Esophagus squamous epithelium (tissue), 5 donors: Measurements from ENCODE around the gene OSBPL10. TPM values are rescaled to one million over a fixed set of nuclear protein-coding genes. Genes with fewer than 3 reads are reported as not detected.

Experiments used
- DNase-seq: peaks from one replicate; lab custom pipeline; 2025; lab: John Stamatoyannopoulos, UW
- H3K27ac ChIP-seq, 4 donors: fragments of 200-600 bp; sonication (generic); one replicate each; pipeline ENCODE4 v1.5.1; 2016 to 2019; ENCODE audit warnings: mild to moderate bottlenecking in 1 of 4
- H3K27me3 ChIP-seq, 4 donors: fragments of 200-600 bp; sonication (generic); 1 replicate in 3 of 4; 2 replicates in 1 of 4; pipeline versions ENCODE4 v1.5.1 to v1.6.0; 2017 to 2021; ENCODE audit warnings: antibody characterized with exemption in 1 of 4
- H3K36me3 ChIP-seq, 3 donors: fragments of 200-600 bp; sonication (generic); one replicate each; pipeline ENCODE4 v1.5.1; 2016 to 2019
- H3K4me1 ChIP-seq, 3 donors: fragments of 200-600 bp; sonication (generic); one replicate each; pipeline ENCODE4 v1.5.1; 2017 to 2019
- H3K4me3 ChIP-seq, 4 donors: fragments of 200-600 bp; sonication (generic); 1 replicate in 3 of 4; 2 replicates in 1 of 4; pipeline ENCODE4 v1.5.1; 2016 to 2019; ENCODE audit warnings: mild to moderate bottlenecking in 2 of 4, moderate library complexity in 1 of 4
- H3K9me3 ChIP-seq, 3 donors: fragments of 200-600 bp; sonication (generic); one replicate each; pipeline ENCODE4 v1.5.1; 2016 to 2019
- POLR2A ChIP-seq, 4 donors: fragments of 450-650 bp; IDR thresholded peaks; one replicate each; pipeline ENCODE4 v1.6.1; 2017; ENCODE audit warnings: antibody characterized with exemption in 4 of 4, mild to moderate bottlenecking in 4 of 4, moderate library complexity in 3 of 4
- WGBS, 2 donors: methylation state at CpG; one replicate each; pipeline ENCODE4 v1.1.5; 2018; 5-methylcytosine and 5-hydroxymethylcytosine counted together
- intact Hi-C: fragments of 100-400 bp; cut with DNase I; formaldehyde crosslinking; loops from one replicate; pipeline ENCODE4 v1.15.0; 2022
- total RNA-seq, 4 donors: library from RNA; depleted of rRNA; stranded (reverse); fragments of >200 nt; gene quantifications; one replicate each; pipeline ENCODE4 v1.1.0, GENCODE V29; 2016
- TF ChIP-seq, protein P1 (sequence below), 6 experiments: fragments of 450-650 bp in 4 of 6; fragments of 200-600 bp in 2 of 6; sonication (generic) in 2 of 6; IDR thresholded peaks; one replicate each; pipeline ENCODE4 v1.5.1; 2016 to 2019; ENCODE audit warnings: antibody characterized with exemption in 6 of 6, mild to moderate bottlenecking in 4 of 6, moderate library complexity in 4 of 6
- donor health status: DM: yes; HTN: yes; CAD: no.

The OSBPL10 gene
- total RNA-seq, 4 donors from 2014 or later, result 13.8 to 65.3 (median 41.0) TPM

DNA sequence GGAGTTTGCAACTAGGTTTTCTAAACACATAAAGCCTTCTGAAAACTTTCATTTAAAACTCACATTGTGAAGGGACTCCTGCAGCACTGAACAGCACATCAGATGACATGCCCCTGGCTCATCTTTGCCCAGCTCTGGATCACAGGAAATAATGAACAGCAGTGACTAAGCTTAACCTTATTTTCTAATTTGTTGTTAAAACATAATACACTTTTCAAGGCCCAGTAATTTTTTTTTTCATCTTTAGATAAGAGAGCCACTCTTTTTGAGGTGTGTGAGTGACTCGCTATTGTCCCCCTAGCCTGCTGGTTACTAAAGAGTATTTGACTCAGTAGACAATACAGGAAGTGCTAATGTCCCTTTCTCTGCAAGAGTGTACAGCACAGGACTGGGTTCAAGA lies 204.0 kb downstream of the OSBPL10 start:
- TF ChIP-seq POLR2A (IDR thresholded peaks at IDR 0.05), result no peak
- TF ChIP-seq, protein P1, sequence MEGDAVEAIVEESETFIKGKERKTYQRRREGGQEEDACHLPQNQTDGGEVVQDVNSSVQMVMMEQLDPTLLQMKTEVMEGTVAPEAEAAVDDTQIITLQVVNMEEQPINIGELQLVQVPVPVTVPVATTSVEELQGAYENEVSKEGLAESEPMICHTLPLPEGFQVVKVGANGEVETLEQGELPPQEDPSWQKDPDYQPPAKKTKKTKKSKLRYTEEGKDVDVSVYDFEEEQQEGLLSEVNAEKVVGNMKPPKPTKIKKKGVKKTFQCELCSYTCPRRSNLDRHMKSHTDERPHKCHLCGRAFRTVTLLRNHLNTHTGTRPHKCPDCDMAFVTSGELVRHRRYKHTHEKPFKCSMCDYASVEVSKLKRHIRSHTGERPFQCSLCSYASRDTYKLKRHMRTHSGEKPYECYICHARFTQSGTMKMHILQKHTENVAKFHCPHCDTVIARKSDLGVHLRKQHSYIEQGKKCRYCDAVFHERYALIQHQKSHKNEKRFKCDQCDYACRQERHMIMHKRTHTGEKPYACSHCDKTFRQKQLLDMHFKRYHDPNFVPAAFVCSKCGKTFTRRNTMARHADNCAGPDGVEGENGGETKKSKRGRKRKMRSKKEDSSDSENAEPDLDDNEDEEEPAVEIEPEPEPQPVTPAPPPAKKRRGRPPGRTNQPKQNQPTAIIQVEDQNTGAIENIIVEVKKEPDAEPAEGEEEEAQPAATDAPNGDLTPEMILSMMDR (IDR thresholded peaks at IDR 0.05), result no peak
- H3K27me3 ChIP-seq, result no peaks in the 10 kb centered on the region
- WGBS, 2 donors, result 94 to 100% methylated on average over 1 of the region's 1 CpG
- no peak overlapping the region for H3K27ac ChIP-seq
- H3K4me3 ChIP-seq, result no peak overlapping the region
- H3K9me3 ChIP-seq, result no peaks in the 10 kb centered on the region
- DNase-seq, result no peak
- no peaks in the 10 kb centered on the region for H3K36me3 ChIP-seq
- intact Hi-C loops, result no loop called here
- H3K4me1 ChIP-seq, result no peaks in the 10 kb centered on the region

DNA sequence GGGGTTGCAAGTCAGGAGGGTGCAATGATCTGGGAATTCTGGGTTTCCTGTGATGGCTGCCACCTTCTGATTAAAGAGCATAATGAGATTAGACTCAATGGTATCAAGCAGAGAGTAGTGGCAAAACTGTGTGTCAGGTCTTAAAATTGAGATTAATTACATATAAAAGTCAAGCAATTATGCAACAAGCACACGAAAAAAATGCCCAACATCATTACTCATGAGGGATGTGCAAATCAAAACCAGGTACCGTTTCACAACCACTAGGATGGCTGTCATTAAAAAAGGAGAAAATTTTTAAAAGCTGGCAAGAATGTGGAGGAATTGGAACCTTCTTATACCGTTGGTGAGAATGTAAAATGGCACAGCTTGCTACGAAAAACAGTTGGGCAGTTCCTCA lies 205.0 kb downstream of the OSBPL10 start:
- no peaks in the 10 kb centered on the region for H3K36me3 ChIP-seq
- WGBS, 2 donors, result 54 to 66% methylated on average over 4 of the region's 4 CpGs
- H3K27ac ChIP-seq, result no peak overlapping the region
- H3K9me3 ChIP-seq, result no peaks in the 10 kb centered on the region
- no peaks in the 10 kb centered on the region for H3K27me3 ChIP-seq
- DNase-seq, result no peak
- no peak overlapping the region for H3K4me3 ChIP-seq
- no peak for TF ChIP-seq POLR2A (IDR thresholded peaks at IDR 0.05)
- TF ChIP-seq, protein P1 (IDR thresholded peaks at IDR 0.05), result no peak
- intact Hi-C loops, result no loop called here
- H3K4me1 ChIP-seq, result no peaks in the 10 kb centered on the region

DNA sequence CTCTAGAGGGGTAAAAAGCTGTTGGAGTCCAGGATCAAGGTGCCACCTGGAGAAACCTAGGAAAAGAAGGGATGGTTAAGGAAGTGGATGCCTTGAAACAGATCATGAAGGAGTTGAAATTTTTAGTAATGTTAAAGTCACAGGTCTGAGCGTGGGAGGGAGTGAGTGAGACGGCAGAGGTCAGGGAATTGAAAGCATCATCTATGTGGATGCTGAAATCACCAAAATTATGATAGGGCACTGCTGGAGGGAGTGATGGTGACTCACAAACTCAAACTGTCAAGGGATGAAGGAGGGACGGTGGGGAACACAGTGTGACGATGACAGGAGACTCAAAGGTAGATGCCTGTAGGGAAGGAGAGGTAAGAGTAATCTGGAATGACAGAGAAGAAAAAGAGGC lies 205.7 kb downstream of the OSBPL10 start:
- 90 to 94% methylated on average over 4 of the region's 4 CpGs for WGBS, 2 donors
- Histone ChIP-seq H3K4me1 (no peaks in the 10 kb centered on the region), H3K9me3 (no peaks in the 10 kb centered on the region), H3K27ac (no peak overlapping the region), H3K36me3 (no peaks in the 10 kb centered on the region), H3K27me3 (no peaks in the 10 kb centered on the region), H3K4me3 (no peak overlapping the region)
- intact Hi-C loops, result no loop called here
- no peak for DNase-seq
- TF ChIP-seq POLR2A (IDR thresholded peaks at IDR 0.05), result no peak
- TF ChIP-seq, protein P1 (IDR thresholded peaks at IDR 0.05), result no peak

DNA sequence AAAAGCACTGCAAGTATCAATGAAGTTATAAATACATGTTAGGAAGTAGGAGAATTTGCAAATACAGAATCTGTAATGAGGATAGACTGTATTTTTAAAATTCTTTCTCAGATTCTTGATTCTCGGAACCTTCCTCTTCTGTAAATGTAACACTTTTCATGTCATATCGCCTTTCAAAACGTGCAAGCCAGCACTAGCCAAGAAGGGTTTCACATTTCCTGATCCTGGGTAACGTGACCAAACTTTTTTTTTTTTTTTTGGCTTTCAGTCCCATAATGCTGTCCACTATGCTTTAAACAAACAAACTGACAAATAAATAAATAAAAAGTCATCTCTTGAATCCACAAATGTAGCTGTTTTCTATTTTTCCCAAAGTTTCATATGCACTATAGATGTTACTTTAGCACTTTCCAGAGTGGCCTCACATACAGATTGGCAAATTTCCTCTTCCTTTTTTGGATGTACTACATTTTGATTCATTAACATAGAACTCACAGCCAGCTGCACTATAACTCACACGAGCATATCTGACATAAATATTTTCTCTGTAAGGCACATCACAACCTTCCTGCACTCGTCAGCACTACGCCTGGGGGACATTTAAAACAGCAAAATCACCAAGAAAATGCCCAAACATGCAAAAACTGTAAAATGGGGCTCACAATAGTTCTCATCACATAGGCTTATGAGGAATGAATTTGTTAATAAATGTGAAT lies 208.1 kb downstream of the OSBPL10 start:
- no peak overlapping the region for H3K27ac ChIP-seq

DNA sequence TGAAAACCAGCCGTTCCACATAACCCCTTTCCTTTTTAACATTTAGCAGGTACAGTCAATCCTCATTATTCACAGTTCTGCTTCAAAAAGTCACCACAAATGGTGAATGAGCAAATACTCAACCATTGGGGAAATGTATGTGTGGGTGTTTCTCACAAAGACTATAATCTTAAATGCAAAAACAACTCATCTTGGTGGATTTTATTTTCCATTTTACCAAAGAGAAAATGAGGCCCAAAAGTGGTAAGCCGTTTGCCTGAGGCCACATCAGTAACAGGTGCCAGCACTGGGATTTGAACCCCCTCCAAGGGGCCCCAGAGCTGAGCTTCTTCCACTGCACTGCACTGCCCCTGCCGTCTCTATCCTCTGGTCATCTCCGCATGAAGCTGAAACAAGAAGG lies 208.8 kb downstream of the OSBPL10 start:
- Histone ChIP-seq H3K36me3 (no peaks in the 10 kb centered on the region), H3K9me3 (no peaks in the 10 kb centered on the region), H3K4me1 (peaks cover 0 to 18% (median 2%) of the 10 kb centered on the region in 3 donors), H3K27ac (no peak overlapping the region), H3K27me3 (no peaks in the 10 kb centered on the region), H3K4me3 (no peak overlapping the region)
- DNase-seq, result no peak
- TF ChIP-seq, protein P1 (IDR thresholded peaks at IDR 0.05), result no peak
- no peak for TF ChIP-seq POLR2A (IDR thresholded peaks at IDR 0.05)
- WGBS, 2 donors, result 73 to 77% methylated on average over 4 of the region's 4 CpGs
- intact Hi-C loops, result no loop called here

More for the DNA sequence above, 208.1 kb downstream of the OSBPL10 start:
- no peak overlapping the region for H3K4me3 ChIP-seq
- H3K9me3 ChIP-seq, result no peaks in the 10 kb centered on the region
- 58% methylated on average over 7 of the region's 7 CpGs for WGBS, 2 donors
- no peak for DNase-seq
- no peaks in the 10 kb centered on the region for H3K36me3 ChIP-seq
- TF ChIP-seq, protein P1 (IDR thresholded peaks at IDR 0.05), result no peak
- TF ChIP-seq POLR2A (IDR thresholded peaks at IDR 0.05), result no peak
- intact Hi-C loops, result no loop called here
- no peaks in the 10 kb centered on the region for H3K27me3 ChIP-seq
- H3K4me1 ChIP-seq, result peaks cover 0 to 11% (median 0%) of the 10 kb centered on the region in 3 donors
